WTC11 (cell line): Measurements from ENCODE around the gene PRPF8. TPM values are rescaled to one million over a fixed set of nuclear protein-coding genes. Genes with fewer than 3 reads are reported as not detected.

ENCODE experiments used
- ATAC-seq: fragments of 200-7000 bp; cut with Tn5 transposase; 2 replicates; pipeline ENCODE4 v1.10.0; 2021; ENCODE audit warnings: mild to moderate bottlenecking, moderate library complexity
- CTCF ChIA-PET: fragments of 300-600 bp; sonication (Branson Sonifier 250); formaldehyde crosslinking; loops from one replicate; lab custom pipeline; 2021; ENCODE audit warnings: antibody characterized with exemption; lab: Charles Lee
- POLR2A ChIA-PET: fragments of 350-600 bp; sonication (Branson Sonifier 250); formaldehyde crosslinking; loops from one replicate; lab custom pipeline; 2021; ENCODE audit warnings: antibody characterized with exemption; lab: Charles Lee
- DNase-seq: peaks from one replicate; pipeline ENCODE4 v3.0.0; 2021; ENCODE audit warnings: low spot score
- H3K27ac Mint-ChIP-seq: 2 replicates; pipeline ENCODE4 v1.8.0; 2021; ENCODE audit warnings: mixed read lengths
- H3K27me3 Mint-ChIP-seq: 2 replicates; pipeline ENCODE4 v1.8.0; 2021; ENCODE audit warnings: low read depth, mild to moderate bottlenecking, moderate library complexity, mixed read lengths
- H3K36me3 Mint-ChIP-seq: 2 replicates; pipeline ENCODE4 v1.8.0; 2021; ENCODE audit warnings: mixed read lengths
- H3K4me1 Mint-ChIP-seq: 2 replicates; pipeline ENCODE4 v1.8.0; 2022; ENCODE audit warnings: mixed read lengths
- H3K4me3 Mint-ChIP-seq: 2 replicates; pipeline ENCODE4 v1.8.0; 2021; ENCODE audit warnings: mild to moderate bottlenecking, moderate library complexity, mixed read lengths
- H3K9me3 Mint-ChIP-seq: 2 replicates; pipeline ENCODE4 v1.8.0; 2021; ENCODE audit warnings: mixed read lengths
- AFF4 ChIP-seq: sonication (generic); formaldehyde crosslinking; IDR thresholded peaks from 2 replicates; pipeline ENCODE4 v1.8.1; 2023; ENCODE audit warnings: mild to moderate bottlenecking, missing genetic modification reagents, borderline replicate concordance
- ATF3 ChIP-seq: sonication (generic); formaldehyde crosslinking; conservative IDR thresholded peaks from 2 replicates; pipeline ENCODE4 v1.8.1; 2022; ENCODE audit warnings: mild to moderate bottlenecking, missing genetic modification reagents
- EMX1 ChIP-seq: fragments of 250-450 bp; sonication (Bioruptor Pico); IDR thresholded peaks from 2 replicates; pipeline ENCODE4 v1.8.0; 2021; ENCODE audit warnings: mild to moderate bottlenecking
- FOXK1 ChIP-seq: sonication (generic); formaldehyde crosslinking; IDR thresholded peaks from 2 replicates; pipeline ENCODE4 v1.8.0; 2022; ENCODE audit warnings: mild to moderate bottlenecking, moderate library complexity, missing genetic modification reagents
- HMGA2 ChIP-seq: fragments of 250-450 bp; sonication (Bioruptor Pico); IDR thresholded peaks from 2 replicates; pipeline ENCODE4 v1.4.0; 2021; ENCODE audit warnings: mild to moderate bottlenecking, moderate library complexity
- KAT7 ChIP-seq: sonication (generic); formaldehyde crosslinking; IDR thresholded peaks from 2 replicates; pipeline ENCODE4 v1.8.1; 2023; ENCODE audit warnings: missing genetic modification reagents, mild to moderate bottlenecking, borderline replicate concordance
- MYBL2 ChIP-seq: sonication (generic); formaldehyde crosslinking; IDR thresholded peaks from 2 replicates; pipeline ENCODE4 v1.8.1; 2023; ENCODE audit warnings: mild to moderate bottlenecking, moderate library complexity, missing genetic modification reagents
- NR3C1 ChIP-seq: sonication (generic); formaldehyde crosslinking; conservative IDR thresholded peaks from 2 replicates; pipeline ENCODE4 v1.8.1; 2023; ENCODE audit warnings: low read depth, mild to moderate bottlenecking, missing genetic modification reagents
- TCF7 ChIP-seq: sonication (generic); formaldehyde crosslinking; IDR thresholded peaks from 2 replicates; pipeline ENCODE4 v1.8.0; 2022; ENCODE audit warnings: mild to moderate bottlenecking, low read depth, missing genetic modification reagents, moderate library complexity
- TP53 ChIP-seq: sonication (generic); formaldehyde crosslinking; IDR thresholded peaks from 2 replicates; pipeline ENCODE4 v1.8.1; 2023; ENCODE audit warnings: mild to moderate bottlenecking, missing genetic modification reagents
- ZMAT4 ChIP-seq: fragments of 250-450 bp; sonication (Bioruptor Pico); IDR thresholded peaks from 2 replicates; pipeline ENCODE4 v1.9.0; 2021; ENCODE audit warnings: mild to moderate bottlenecking
- ZNF138 ChIP-seq: sonication (generic); formaldehyde crosslinking; conservative IDR thresholded peaks from 2 replicates; pipeline ENCODE4 v1.8.1; 2022; ENCODE audit warnings: mild to moderate bottlenecking, moderate library complexity, missing genetic modification reagents
- total RNA-seq: library from RNA; stranded (reverse); gene quantifications from 3 replicates; pipeline ENCODE4 v1.2.3, GENCODE V29; 2021
- TF ChIP-seq, protein P1 (sequence below): sonication (generic); formaldehyde crosslinking; IDR thresholded peaks from 2 replicates; pipeline ENCODE4 v1.8.0; 2023; ENCODE audit warnings: missing genetic modification reagents
- TF ChIP-seq, protein P2 (sequence below): sonication (generic); formaldehyde crosslinking; IDR thresholded peaks from 2 replicates; pipeline ENCODE4 v1.8.1; 2023; ENCODE audit warnings: mild to moderate bottlenecking, moderate library complexity, missing genetic modification reagents
- TF ChIP-seq, protein P3 (sequence below): sonication (generic); formaldehyde crosslinking; IDR thresholded peaks from 2 replicates; pipeline ENCODE4 v1.8.1; 2023; ENCODE audit warnings: mild to moderate bottlenecking, missing genetic modification reagents, moderate library complexity
- TF ChIP-seq, protein P4 (sequence below): fragments of 250-450 bp; sonication (Bioruptor Pico); conservative IDR thresholded peaks from 2 replicates; pipeline ENCODE4 v1.9.0; 2021; ENCODE audit warnings: mild to moderate bottlenecking

The PRPF8 gene
- total RNA-seq, 1 experiment from 2014 or later, result 388 TPM

- ATAC-seq (no peak), DNase-seq (no peak)
- Mint-ChIP-seq H3K27ac (no peak overlapping the region), H3K27me3 (peaks cover 6% of the 10 kb centered on the region), H3K36me3 (peaks cover 23% of the 10 kb centered on the region)
- ChIA-PET CTCF (interaction anchor here (0.9 to 7.2 kb wide), 23 partner anchors 9 to 282 kb away, joined by 3 to 133 read pairs (median 9); partner anchors contain the start of genes INPP5K and SLC43A2), POLR2A (interaction anchor here (1.2 to 2.3 kb wide), 2 partner anchors 19 to 62 kb away, joined by 4 to 12 read pairs; partner anchors contain the start of gene SLC43A2)
- TF ChIP-seq AFF4 (CRISPR knock-in tag) (no peak), ATF3 (CRISPR knock-in tag) (no peak)
- TF ChIP-seq, protein P1, sequence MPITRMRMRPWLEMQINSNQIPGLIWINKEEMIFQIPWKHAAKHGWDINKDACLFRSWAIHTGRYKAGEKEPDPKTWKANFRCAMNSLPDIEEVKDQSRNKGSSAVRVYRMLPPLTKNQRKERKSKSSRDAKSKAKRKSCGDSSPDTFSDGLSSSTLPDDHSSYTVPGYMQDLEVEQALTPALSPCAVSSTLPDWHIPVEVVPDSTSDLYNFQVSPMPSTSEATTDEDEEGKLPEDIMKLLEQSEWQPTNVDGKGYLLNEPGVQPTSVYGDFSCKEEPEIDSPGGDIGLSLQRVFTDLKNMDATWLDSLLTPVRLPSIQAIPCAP (CRISPR knock-in tag), result no peak
- TF ChIP-seq, all 79 proteins: peak for 0
- Mint-ChIP-seq H3K4me3 (peak overlapping the region; percentile 72), H3K4me1 (peaks cover 32% of the 10 kb centered on the region), H3K9me3 (no peaks in the 10 kb centered on the region)
Observed at GRCh38 chr17:1647802-1648171, 36.9 kb downstream of the PRPF8 start.

GRCh38 chr17:1646199-1646875, 38.3 kb downstream of the PRPF8 start:
- H3K4me3 Mint-ChIP-seq, result no peak overlapping the region
- no peaks in the 10 kb centered on the region for H3K9me3 Mint-ChIP-seq
- H3K36me3 Mint-ChIP-seq, result peaks cover 8% of the 10 kb centered on the region
- ChIA-PET POLR2A (interaction anchor here (0.6 to 1.0 kb wide), 3 partner anchors 13 to 71 kb away, joined by 3 read pairs; no protein-coding TSS in a partner anchor), CTCF (interaction anchor here (1.0 to 7.2 kb wide), 3 partner anchors 18 to 113 kb away, joined by 3 to 133 read pairs (median 40); partner anchors contain the start of gene SLC43A2)
- peaks cover 32% of the 10 kb centered on the region for H3K4me1 Mint-ChIP-seq
- no peak overlapping the region for H3K27ac Mint-ChIP-seq
- H3K27me3 Mint-ChIP-seq, result peaks cover 6% of the 10 kb centered on the region
- DNase-seq, result no peak
- no peak for ATAC-seq
- no peak for TF ChIP-seq TP53 (CRISPR knock-in tag)
- TF ChIP-seq TCF7 (CRISPR knock-in tag), result no peak
- TF ChIP-seq, protein P2, sequence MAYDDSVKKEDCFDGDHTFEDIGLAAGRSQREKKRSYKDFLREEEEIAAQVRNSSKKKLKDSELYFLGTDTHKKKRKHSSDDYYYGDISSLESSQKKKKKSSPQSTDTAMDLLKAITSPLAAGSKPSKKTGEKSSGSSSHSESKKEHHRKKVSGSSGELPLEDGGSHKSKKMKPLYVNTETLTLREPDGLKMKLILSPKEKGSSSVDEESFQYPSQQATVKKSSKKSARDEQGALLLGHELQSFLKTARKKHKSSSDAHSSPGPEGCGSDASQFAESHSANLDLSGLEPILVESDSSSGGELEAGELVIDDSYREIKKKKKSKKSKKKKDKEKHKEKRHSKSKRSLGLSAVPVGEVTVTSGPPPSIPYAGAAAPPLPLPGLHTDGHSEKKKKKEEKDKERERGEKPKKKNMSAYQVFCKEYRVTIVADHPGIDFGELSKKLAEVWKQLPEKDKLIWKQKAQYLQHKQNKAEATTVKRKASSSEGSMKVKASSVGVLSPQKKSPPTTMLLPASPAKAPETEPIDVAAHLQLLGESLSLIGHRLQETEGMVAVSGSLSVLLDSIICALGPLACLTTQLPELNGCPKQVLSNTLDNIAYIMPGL (CRISPR knock-in tag), result 0 out of 2 replicates have a peak, but pooled peaks have one; percentile 20
- TF ChIP-seq KAT7 (CRISPR knock-in tag), result no peak
- no peak for TF ChIP-seq MYBL2
- TF ChIP-seq ZMAT4 (CRISPR knock-in tag), result no peak
- TF ChIP-seq, all 79 proteins: peak for 1

DNA sequence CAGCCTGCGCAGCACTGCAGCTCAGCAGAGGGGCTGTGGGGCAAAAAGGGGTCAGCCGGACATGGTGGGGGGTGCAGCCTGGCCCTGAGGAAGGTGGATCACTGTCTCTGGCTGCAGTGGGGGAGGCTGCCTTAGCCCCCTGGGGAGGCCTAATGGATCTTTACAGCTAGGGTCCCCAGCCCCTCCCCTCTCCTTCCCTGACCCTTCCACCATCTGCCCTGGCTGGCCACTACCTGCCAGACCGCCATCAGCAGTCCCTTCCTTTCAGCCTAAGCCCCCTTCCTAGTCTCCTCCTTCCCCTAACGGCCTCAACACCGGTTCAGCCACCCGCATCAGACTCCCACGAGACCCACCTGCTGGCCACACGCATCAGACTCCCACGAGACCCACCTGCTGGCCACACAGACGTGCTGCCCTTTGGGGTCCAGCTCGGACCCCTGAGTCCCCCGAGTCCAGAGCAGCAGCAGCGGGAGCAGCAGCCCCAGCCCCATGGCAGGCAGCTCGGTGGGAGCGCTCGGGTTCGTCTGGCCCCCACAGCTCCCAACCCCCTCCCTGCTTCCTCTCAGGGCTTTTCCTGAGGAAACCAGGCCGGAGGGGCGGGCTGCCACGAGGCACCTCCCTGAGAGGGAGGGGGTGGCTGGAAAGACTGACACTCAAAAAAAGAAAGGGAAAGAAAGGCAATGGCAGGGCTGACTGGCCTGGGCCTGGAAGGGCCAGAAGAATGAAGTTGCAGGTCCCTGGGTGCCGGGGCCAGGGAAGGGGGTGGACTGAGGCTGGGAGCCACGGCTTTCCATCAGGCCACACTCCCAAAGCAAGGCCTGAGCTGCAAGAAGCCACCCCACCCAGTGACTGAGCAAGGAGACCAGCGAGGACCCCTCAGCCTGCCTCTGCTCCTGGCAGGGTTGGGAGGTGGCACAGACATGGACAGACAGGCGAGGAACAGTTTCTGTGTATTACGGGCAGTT, 39.2 kb downstream of the PRPF8 start, which contains the start of gene SCARF1:
TSS of gene SCARF1 (minus strand) at position 526 of the 965 bp plus-strand sequence. CDS start at position 491, 35 bp downstream.
- Mint-ChIP-seq H3K4me3 (peak within 1 kb of the TSS; percentile 79), H3K4me1 (peaks cover 37% of the 10 kb centered on the region), H3K27ac (peak within 1 kb of the TSS; percentile 32; the same call in 1 of the 2 replicates), H3K36me3 (no peaks in the 10 kb centered on the region; the same call in none of the 2 replicates), H3K9me3 (no peaks in the 10 kb centered on the region), H3K27me3 (peaks cover 6% of the 10 kb centered on the region)
- CTCF ChIA-PET, result interaction anchor here (0.5 to 7.2 kb wide), 8 partner anchors 14 to 303 kb away, joined by 3 to 133 read pairs (median 4); partner anchors contain the start of gene SLC43A2
- ATAC-seq (no peak), DNase-seq (peak; percentile 24)
- TF ChIP-seq, protein P3, sequence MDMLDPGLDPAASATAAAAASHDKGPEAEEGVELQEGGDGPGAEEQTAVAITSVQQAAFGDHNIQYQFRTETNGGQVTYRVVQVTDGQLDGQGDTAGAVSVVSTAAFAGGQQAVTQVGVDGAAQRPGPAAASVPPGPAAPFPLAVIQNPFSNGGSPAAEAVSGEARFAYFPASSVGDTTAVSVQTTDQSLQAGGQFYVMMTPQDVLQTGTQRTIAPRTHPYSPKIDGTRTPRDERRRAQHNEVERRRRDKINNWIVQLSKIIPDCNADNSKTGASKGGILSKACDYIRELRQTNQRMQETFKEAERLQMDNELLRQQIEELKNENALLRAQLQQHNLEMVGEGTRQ (CRISPR knock-in tag), result no peak
- TF ChIP-seq, protein P4, sequence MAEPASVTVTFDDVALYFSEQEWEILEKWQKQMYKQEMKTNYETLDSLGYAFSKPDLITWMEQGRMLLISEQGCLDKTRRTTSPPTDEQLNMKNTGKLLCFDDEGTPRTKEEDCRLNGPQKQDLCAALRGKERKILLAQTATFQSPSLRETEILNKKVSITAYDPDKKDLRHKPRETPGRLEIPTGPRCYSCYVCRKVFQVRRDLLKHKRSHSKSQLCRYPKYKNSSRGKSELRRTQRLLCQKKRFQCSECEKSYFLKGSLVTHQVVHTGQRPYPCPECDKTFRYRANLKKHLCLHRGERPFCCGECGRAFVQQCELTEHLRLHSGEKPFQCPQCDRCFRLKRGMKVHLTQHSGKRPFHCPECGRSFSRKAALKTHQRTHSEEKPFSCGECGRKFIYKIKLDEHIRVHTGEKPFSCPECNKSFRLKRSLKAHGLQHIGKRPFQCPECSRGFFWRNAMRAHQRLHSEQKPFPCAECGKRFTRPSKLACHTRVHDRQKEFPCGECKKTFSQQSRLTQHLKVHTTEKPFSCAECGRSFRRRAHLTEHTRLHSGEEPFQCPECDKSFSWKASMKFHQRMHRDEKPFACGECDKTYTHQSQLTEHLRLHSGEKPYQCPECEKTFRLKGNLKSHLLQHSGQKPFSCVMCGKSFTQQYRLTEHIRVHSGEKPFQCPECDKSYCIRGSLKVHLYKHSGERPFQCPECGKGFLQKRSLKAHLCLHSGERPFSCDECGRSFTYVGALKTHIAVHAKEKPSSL (CRISPR knock-in tag), result no peak
- TF ChIP-seq NR3C1 (CRISPR knock-in tag) (no peak), FOXK1 (CRISPR knock-in tag) (no peak), ZNF138 (CRISPR knock-in tag) (0 out of 2 replicates have a peak, but pooled peaks have one; percentile 7), HMGA2 (CRISPR knock-in tag) (no peak), EMX1 (CRISPR knock-in tag) (no peak)
- POLR2A ChIA-PET, result interaction anchor here (1.0 kb wide), 1 partner anchor 71 kb away, joined by 3 read pairs; no protein-coding TSS in a partner anchor
